Measurements from ENCODE around the gene AFF1.
"Not testable (repeated sequence)": the region's sequence is repeated elsewhere in the genome, so short reads cannot be mapped to it uniquely, and the experiment has no call there.

The AFF1 gene

GRCh38 chr4:86980230-86980629, 45.4 kb downstream of the AFF1 start:
- DNase-seq (ENCODE audit: low read depth) = no peak

GRCh38 chr4:86981789-86982188, 47.0 kb downstream of the AFF1 start:
- no peak for DNase-seq (ENCODE audit: low read depth)

DNA sequence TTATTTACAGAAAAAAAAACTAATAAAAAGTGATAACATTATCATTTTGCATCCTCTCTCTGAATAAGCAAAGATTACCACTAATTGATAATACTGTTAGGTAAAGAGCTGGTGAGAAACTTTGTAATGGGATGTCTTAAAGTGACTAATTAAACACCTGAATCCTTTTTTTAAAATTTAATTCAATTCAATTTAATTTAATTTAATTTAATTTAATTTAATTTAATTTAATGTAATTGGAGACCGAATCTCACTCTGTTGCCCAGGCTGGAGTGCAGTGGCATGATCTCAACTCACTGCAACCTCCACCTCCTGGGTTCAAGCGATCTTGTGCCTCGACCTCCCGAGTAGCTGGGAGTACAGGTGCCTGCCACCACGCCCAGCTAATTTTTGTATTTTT, 51.0 kb downstream of the AFF1 start:
- not testable (repeated sequence) for DNase-seq (ENCODE audit: low read depth)

DNA sequence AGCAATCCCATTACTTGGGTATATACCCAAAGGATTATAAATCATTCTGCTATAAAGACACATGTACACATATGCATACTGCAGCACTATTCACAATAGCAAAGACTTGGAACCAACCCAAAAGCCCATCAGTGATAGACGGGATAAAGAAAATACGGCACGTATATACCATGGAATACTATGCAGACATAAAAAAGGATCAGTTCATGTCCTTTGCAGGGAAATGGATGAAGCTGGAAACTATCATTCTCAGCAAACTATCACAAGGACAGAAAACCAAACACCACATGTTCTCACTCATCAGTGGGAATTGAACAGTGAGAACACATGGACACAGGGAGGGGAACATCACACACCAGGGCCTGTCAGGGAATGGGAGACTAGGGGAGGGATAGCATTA, 54.8 kb downstream of the AFF1 start:
- DNase-seq (ENCODE audit: low read depth) = not testable (repeated sequence)

DNA sequence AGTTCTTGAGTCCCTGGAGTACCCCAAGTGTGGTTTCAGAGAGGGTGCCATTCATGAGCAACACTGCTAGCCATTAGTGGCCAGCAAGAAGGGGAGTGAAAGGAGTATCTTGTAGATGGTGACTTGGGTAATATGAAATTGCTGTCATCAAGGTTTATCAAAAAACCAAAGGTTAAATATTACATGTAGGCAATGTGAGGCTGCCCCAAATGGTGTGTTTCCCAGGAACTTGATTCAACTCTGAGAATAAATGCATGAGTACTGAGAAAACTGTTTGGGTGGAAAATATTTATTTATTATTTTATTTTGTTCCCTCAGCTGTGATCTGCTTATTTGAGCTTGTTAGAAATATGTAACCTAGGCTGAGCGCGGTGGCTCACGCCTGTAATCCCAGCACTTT, 55.7 kb downstream of the AFF1 start:
- DNase-seq (ENCODE audit: low read depth) = no peak

- no peak for DNase-seq (ENCODE audit: low read depth)
Observed at GRCh38 chr4:86991994-86992393, 57.2 kb downstream of the AFF1 start.

GRCh38 chr4:86993909-86994681, 59.3 kb downstream of the AFF1 start:
- no peak for DNase-seq (ENCODE audit: low read depth)

DNA sequence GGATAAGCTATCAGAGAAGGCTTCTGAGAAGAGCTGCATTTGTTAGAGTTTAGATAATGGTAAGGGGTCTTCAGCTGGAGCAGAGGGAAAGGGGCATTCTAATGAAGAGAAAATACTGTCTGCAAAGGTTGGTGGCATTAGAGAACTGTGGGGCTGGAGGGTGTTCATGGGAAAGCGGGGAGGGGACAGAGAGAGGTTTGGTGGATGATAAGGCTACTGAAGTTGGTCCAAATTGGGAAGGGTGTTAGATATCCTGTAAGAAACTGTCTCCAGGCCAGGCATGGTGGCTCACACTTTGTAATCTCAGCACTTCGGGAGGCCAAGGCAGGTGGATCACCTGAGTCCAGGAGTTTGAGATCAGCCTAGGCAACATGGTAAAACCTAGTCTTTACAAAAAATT, 59.9 kb downstream of the AFF1 start:
- DNase-seq (ENCODE audit: low read depth) = no peak

GRCh38 chr4:86996510-86996909, 61.7 kb downstream of the AFF1 start:
- not testable (repeated sequence) for DNase-seq (ENCODE audit: low read depth)

DNA sequence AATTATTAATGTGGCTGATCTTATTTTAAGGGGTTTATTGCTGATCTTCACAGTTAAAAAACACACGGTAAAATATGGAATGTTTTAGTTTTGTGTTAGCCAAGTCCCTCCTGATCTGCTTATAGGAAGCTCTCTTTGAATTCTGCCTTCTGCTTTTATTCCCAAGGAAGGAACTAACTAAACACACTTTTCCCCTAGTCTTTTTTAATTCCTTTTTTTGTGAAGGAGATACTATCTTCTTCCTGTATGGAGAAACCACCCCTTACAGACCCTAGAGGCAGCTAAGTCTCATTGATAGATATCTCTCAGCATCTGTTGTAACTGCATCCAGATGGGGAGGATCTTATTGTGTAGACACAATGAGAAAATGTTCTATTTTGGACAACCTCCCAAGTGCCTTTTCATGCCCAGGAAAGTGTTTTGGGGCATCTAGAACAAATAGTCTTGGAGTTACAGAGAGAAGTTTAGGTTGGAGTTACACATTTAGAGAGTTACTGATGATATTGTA, 64.4 kb downstream of the AFF1 start:
- no peak for DNase-seq (ENCODE audit: low read depth)

DNA sequence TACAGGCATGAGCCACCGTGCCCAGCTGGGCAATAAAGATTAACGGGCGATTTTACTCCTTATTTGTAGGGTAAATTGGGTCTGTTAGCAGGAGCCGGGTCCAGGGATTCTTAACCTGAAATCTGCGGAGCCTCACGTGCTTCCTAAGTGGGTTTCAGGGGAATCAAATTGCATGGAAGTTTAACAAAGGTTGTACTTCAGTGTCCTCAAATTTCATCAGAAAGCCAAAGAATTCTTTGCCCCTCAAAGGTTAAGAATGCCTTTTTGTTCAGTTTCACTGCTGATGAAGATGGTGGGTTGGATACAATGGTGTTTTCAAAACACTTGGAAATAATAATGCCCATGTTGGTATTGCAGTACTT, 67.9 kb downstream of the AFF1 start:
- no peak for DNase-seq (ENCODE audit: low read depth)

GRCh38 chr4:87003266-87003665, 68.5 kb downstream of the AFF1 start:
- no peak for DNase-seq (ENCODE audit: low read depth)

GRCh38 chr4:87005369-87005689, 70.5 kb downstream of the AFF1 start:
- DNase-seq (ENCODE audit: low read depth) = no peak

DNA sequence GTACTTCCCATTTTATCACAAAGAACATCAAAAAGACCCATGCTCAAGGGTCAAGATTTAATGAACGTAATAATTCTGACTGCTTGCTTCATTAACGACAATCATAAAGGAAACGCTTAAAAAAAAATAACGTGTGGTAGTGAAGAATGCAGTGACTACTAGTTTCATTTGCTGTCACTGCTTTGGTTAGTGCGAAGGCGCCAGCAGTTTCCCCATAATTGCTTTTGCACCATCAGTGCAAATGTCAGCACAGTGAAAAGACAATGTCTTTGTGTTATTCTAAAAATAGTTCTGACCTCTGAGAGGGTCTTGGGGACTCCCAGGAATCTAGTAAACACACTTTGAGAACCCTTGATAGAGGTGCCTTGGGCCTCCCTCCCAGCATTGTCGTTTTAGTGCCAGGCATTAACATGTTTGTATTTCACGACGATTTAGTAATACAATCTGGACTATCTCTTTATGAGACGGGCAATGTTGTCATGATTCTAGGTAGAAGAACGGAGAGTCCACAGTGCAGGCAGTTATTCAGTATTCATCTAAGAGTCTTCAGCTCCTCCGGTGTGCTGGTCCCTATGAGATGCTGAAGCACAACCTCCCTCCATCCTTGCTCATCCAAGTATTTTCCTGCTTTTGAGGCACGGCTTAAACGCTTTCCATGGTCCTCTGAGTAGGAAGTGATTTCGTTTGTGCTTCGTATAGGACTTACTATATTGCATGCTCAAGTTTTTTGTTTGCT, 71.0 kb downstream of the AFF1 start:
- DNase-seq (ENCODE audit: low read depth) = peak; percentile 24

GRCh38 chr4:87006426-87006675, 71.5 kb downstream of the AFF1 start:
- no peak for DNase-seq (ENCODE audit: low read depth)

- peak; percentile 82 for DNase-seq (ENCODE audit: low read depth)
Observed at GRCh38 chr4:87006676-87007527, 72.1 kb downstream of the AFF1 start.

- no peak for DNase-seq (ENCODE audit: low read depth)
Observed at GRCh38 chr4:87007528-87008446, 73.0 kb downstream of the AFF1 start.

GRCh38 chr4:87009095-87009648, 74.4 kb downstream of the AFF1 start:
- DNase-seq (ENCODE audit: low read depth) = no peak

DNA sequence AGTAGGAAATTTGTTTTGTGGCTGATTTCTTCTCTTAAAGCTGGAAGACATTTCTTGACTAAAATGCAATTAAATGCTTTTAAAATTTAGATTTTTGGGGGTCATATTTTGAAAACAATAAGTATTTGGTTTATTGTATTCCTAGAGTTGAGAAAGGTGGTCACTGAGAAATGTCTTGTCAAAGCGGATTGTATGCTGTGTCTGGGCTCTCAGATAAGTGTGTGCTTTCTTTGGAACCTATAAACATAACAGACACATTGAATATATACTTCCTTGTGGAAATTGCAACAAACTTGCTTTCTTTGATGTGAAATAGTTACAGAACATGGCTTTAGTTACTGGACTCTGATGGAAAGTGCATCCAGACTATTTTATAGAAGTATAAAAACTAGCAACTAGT, 75.4 kb downstream of the AFF1 start:
- no peak for DNase-seq (ENCODE audit: low read depth)

- no peak for DNase-seq (ENCODE audit: low read depth)
Observed at GRCh38 chr4:87011340-87012034, 76.7 kb downstream of the AFF1 start.
